Measurements from ENCODE around the gene SMARCC2. TPM values are rescaled to one million over a fixed set of nuclear protein-coding genes. Genes with fewer than 3 reads are reported as not detected.

SMARCC2 gene
- polyA plus RNA-seq, 2 of the 4 experiments (the other 2 are of a cell fraction) = 51.9 to 83.9 TPM

DNA sequence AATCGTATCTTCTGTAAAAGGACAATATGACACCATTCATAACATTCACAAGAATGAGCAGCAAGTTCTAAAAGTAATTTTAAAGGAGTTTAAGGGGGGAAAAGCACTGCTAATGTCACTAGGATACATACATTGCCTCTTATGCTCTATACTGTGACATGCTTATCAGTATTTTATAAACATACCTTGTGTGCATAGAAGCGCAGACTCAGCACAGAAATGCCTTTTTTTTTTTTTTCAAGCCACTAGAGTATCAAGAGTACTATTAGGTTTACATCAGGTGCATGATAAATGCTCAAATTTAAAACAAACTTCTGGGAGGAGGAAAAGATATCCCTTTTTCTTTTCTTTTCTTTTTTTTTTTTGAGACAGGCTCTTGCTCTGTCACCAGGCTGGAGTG is 13.6 kb upstream of the SMARCC2 start:
- ChIA-PET CTCF (interaction anchor here (0.7 to 2.7 kb wide), 5 partner anchors 10 to 167 kb away, joined by 3 to 10 read pairs (median 4); no protein-coding TSS in a partner anchor), POLR2A (interaction anchor here (3.4 kb wide), 1 partner anchor 19 kb away, joined by 17 read pairs; the partner anchor contains the start of gene RNF41)
- no peaks in the 10 kb centered on the region for H3K4me1 ChIP-seq
- DNase-seq (ENCODE audit: low read depth in 1 of 2, low spot score in 1 of 2) (no peak), ATAC-seq (no peak), FAIRE-seq (no peak)
- H3K27ac ChIP-seq = no peak overlapping the region
- no peak overlapping the region for H3K4me3 ChIP-seq
- WGBS (ENCODE audit: missing lambda C conversion rate) = 81% methylated on average over 2 of the region's 2 CpGs
- TF ChIP-seq MAFK (IDR thresholded peaks at IDR 0.05; ENCODE audit: partially characterized antibody) = peak; percentile 57
- no peak for TF ChIP-seq KDM5A (IDR thresholded peaks at IDR 0.05)
- H3K4me2 ChIP-seq = no peak overlapping the region
- no peaks in the 10 kb centered on the region for H3K9me3 ChIP-seq

DNA sequence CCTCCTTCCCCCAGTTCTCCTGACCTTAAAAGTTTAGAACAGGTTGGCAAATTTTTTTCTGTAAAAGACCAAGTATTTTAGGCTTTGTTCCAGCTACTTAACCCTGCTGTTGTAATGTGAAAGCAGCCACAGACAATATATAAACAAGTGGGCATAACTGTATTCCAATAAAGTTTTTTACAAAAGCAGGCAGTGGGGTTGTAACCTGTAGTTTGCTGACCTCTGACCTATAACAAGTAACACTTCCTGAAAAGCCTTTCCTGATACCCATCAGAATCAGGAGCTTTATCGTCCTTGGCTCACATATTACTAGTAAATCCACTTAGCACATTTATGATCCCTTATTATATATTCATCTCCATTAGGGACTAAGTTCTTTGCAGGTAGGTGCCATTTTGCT is 13.1 kb upstream of the SMARCC2 start:
- Histone ChIP-seq H3K4me1 (no peaks in the 10 kb centered on the region), H3K9me3 (no peaks in the 10 kb centered on the region), H3K4me3 (no peak overlapping the region), H3K4me2 (no peak overlapping the region), H3K27ac (no peak overlapping the region)
- POLR2A ChIA-PET = interaction anchor here (3.4 kb wide), 1 partner anchor 19 kb away, joined by 17 read pairs; the partner anchor contains the start of gene RNF41
- TF ChIP-seq MAFK (IDR thresholded peaks at IDR 0.05; ENCODE audit: partially characterized antibody) = no peak
- no peak for TF ChIP-seq POLR2AphosphoS2 (conservative IDR thresholded peaks at IDR 0.05; ENCODE audit: low read length)
- no peak for TF ChIP-seq CBX2 (IDR thresholded peaks at IDR 0.05; ENCODE audit: borderline replicate concordance, low read depth)
- TF ChIP-seq MYC (IDR thresholded peaks at IDR 0.05; ENCODE audit: borderline replicate concordance, low read length) = no peak
- TF ChIP-seq ZC3H11A (IDR thresholded peaks at IDR 0.05) = no peak
- TF ChIP-seq CHD2 (IDR thresholded peaks at IDR 0.05; ENCODE audit: low read length, partially characterized antibody) = no peak
- no peak for TF ChIP-seq TFCP2L1 (CRISPR knock-in tag; IDR thresholded peaks at IDR 0.05)
- TF ChIP-seq, protein P1, sequence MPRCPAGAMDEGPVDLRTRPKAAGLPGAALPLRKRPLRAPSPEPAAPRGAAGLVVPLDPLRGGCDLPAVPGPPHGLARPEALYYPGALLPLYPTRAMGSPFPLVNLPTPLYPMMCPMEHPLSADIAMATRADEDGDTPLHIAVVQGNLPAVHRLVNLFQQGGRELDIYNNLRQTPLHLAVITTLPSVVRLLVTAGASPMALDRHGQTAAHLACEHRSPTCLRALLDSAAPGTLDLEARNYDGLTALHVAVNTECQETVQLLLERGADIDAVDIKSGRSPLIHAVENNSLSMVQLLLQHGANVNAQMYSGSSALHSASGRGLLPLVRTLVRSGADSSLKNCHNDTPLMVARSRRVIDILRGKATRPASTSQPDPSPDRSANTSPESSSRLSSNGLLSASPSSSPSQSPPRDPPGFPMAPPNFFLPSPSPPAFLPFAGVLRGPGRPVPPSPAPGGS (IDR thresholded peaks at IDR 0.05) = no peak
- TF ChIP-seq RARB (CRISPR knock-in tag; IDR thresholded peaks at IDR 0.05) = no peak
- TF ChIP-seq, protein P2, sequence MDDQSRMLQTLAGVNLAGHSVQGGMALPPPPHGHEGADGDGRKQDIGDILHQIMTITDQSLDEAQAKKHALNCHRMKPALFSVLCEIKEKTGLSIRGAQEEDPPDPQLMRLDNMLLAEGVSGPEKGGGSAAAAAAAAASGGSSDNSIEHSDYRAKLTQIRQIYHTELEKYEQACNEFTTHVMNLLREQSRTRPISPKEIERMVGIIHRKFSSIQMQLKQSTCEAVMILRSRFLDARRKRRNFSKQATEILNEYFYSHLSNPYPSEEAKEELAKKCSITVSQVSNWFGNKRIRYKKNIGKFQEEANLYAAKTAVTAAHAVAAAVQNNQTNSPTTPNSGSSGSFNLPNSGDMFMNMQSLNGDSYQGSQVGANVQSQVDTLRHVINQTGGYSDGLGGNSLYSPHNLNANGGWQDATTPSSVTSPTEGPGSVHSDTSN (IDR thresholded peaks at IDR 0.05) = no peak
- TF ChIP-seq JUN (IDR thresholded peaks at IDR 0.05) = no peak
- no peak for TF ChIP-seq JUNB (IDR thresholded peaks at IDR 0.05)
- TF ChIP-seq HEYL (CRISPR knock-in tag; IDR thresholded peaks at IDR 0.05) = no peak
- TF ChIP-seq POLR2A (IDR thresholded peaks at IDR 0.05; ENCODE audit: low read length) = no peak
- no peak for TF ChIP-seq HOXA7 (CRISPR knock-in tag; IDR thresholded peaks at IDR 0.05)
- TF ChIP-seq CHD4 (IDR thresholded peaks at IDR 0.05; ENCODE audit: borderline replicate concordance) = no peak
- TF ChIP-seq, protein P3, sequence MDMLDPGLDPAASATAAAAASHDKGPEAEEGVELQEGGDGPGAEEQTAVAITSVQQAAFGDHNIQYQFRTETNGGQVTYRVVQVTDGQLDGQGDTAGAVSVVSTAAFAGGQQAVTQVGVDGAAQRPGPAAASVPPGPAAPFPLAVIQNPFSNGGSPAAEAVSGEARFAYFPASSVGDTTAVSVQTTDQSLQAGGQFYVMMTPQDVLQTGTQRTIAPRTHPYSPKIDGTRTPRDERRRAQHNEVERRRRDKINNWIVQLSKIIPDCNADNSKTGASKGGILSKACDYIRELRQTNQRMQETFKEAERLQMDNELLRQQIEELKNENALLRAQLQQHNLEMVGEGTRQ (IDR thresholded peaks at IDR 0.05) = no peak
- TF ChIP-seq SREBF2 (IDR thresholded peaks at IDR 0.05) = no peak
- TF ChIP-seq, protein P4, sequence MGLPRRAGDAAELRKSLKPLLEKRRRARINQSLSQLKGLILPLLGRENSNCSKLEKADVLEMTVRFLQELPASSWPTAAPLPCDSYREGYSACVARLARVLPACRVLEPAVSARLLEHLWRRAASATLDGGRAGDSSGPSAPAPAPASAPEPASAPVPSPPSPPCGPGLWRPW (IDR thresholded peaks at IDR 0.05) = no peak
- TF ChIP-seq, protein P5, sequence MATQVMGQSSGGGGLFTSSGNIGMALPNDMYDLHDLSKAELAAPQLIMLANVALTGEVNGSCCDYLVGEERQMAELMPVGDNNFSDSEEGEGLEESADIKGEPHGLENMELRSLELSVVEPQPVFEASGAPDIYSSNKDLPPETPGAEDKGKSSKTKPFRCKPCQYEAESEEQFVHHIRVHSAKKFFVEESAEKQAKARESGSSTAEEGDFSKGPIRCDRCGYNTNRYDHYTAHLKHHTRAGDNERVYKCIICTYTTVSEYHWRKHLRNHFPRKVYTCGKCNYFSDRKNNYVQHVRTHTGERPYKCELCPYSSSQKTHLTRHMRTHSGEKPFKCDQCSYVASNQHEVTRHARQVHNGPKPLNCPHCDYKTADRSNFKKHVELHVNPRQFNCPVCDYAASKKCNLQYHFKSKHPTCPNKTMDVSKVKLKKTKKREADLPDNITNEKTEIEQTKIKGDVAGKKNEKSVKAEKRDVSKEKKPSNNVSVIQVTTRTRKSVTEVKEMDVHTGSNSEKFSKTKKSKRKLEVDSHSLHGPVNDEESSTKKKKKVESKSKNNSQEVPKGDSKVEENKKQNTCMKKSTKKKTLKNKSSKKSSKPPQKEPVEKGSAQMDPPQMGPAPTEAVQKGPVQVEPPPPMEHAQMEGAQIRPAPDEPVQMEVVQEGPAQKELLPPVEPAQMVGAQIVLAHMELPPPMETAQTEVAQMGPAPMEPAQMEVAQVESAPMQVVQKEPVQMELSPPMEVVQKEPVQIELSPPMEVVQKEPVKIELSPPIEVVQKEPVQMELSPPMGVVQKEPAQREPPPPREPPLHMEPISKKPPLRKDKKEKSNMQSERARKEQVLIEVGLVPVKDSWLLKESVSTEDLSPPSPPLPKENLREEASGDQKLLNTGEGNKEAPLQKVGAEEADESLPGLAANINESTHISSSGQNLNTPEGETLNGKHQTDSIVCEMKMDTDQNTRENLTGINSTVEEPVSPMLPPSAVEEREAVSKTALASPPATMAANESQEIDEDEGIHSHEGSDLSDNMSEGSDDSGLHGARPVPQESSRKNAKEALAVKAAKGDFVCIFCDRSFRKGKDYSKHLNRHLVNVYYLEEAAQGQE (IDR thresholded peaks at IDR 0.05) = no peak
- ATAC-seq = no peak
- no peak for DNase-seq (ENCODE audit: low read depth in 1 of 2, low spot score in 1 of 2)
- WGBS (ENCODE audit: missing lambda C conversion rate) = 93% methylated on average over 1 of the region's 1 CpG
- no peak for FAIRE-seq
- CTCF ChIA-PET = interaction anchor here (0.8 to 2.7 kb wide), 8 partner anchors 10 to 82 kb away, joined by 3 to 19 read pairs (median 4); partner anchors contain the start of gene SMARCC2
